HepG2 (cell line): ENCODE results near the gene GALNT9. TPM values are rescaled to one million over a fixed set of nuclear protein-coding genes. Genes with fewer than 3 reads are reported as not detected.

Source experiments
- ATAC-seq: fragments of 200-7000 bp; cut with Tn5 transposase; 3 replicates; pipeline ENCODE4 v1.9.1; 2020; ENCODE audit warnings: mild to moderate bottlenecking, moderate library complexity
- BruUV-seq: library from RNA; stranded (reverse); fragments of 400-500 nt; replicated peaks from 2 replicates; lab custom pipeline; 2021; lab: Mats Ljungman, UMichigan
- CTCF ChIA-PET: fragments of 300-600 bp; formaldehyde crosslinking; extraction: SDS; loops from one replicate; lab custom pipeline; 2021; ENCODE audit warnings: low total read pairs, inconsistent platforms, low intra/inter-chr PET ratio; lab: Yijun Ruan, JAX
- POLR2A ChIA-PET: fragments of 350-600 bp; sonication (Branson Sonifier 250); formaldehyde crosslinking; loops from one replicate; lab custom pipeline; 2020; ENCODE audit warnings: antibody characterized with exemption, inconsistent platforms; lab: Yijun Ruan, JAX
- DNase-seq: peaks from one replicate; pipeline ENCODE4 v3.0.0-alpha.2; 2015; ENCODE audit warnings: low spot score
- FAIRE-seq: peaks from 3 replicates; lab custom pipeline; 2011; peaks lifted over from hg19 to GRCh38; lab: Jason Lieb, UNC
- H2AFZ ChIP-seq: one replicate; pipeline ENCODE4 v1.6.1; 2011; ENCODE audit warnings: low read length, inconsistent platforms
- H3K27ac ChIP-seq: fragments of 300-600 bp; 3 replicates; pipeline ENCODE4 v1.8.0; 2011; ENCODE audit warnings: mixed run types, mild to moderate bottlenecking, mixed read lengths, low read length, inconsistent platforms; ENCODE audit not compliant: insufficient read depth; ENCODE audit errors: extremely low read length
- H3K27me3 ChIP-seq, 2 experiments: fragments of 200-600 bp in 1 of 2; 2 replicates in 1 of 2; 3 replicates in 1 of 2; pipeline versions ENCODE4 v1.6.0 to v1.8.0; 2011; ENCODE audit warnings: low read length in 2 of 2, mild to moderate bottlenecking in 2 of 2, moderate library complexity in 2 of 2, inconsistent platforms in 1 of 2; ENCODE audit not compliant: insufficient read depth in 2 of 2, control insufficient read depth in 1 of 2
- H3K36me3 ChIP-seq, 2 experiments: fragments of 200-600 bp in 1 of 2; replicated peaks in 1 of 2; 2 replicates in 1 of 2; 3 replicates in 1 of 2; pipeline versions ENCODE4 v1.5.1 to v1.8.0; 2011; ENCODE audit warnings: low read length in 2 of 2, inconsistent platforms in 1 of 2; ENCODE audit not compliant: insufficient read depth in 2 of 2, control insufficient read depth in 1 of 2
- H3K4me1 ChIP-seq: 2 replicates; pipeline ENCODE4 v1.5.1; 2012; ENCODE audit warnings: low read length, inconsistent platforms; ENCODE audit not compliant: insufficient read depth
- H3K4me2 ChIP-seq: 2 replicates; pipeline ENCODE4 v1.6.0; 2011; ENCODE audit warnings: low read depth, low read length, inconsistent platforms
- H3K4me3 ChIP-seq, 3 experiments: fragments of 200-600 bp in 1 of 3; sonication (generic), shearing (Covaris generic) in 1 of 3; replicated peaks in 1 of 3; 2 replicates each; pipeline ENCODE4 v1.5.1; 2011 to 2016; ENCODE audit warnings: low read length in 3 of 3, inconsistent platforms in 2 of 3, low read depth in 2 of 3, mild to moderate bottlenecking in 2 of 3, control low read depth in 1 of 3, mixed read lengths in 1 of 3; ENCODE audit not compliant: insufficient read depth in 1 of 3
- H3K79me2 ChIP-seq: one replicate; pipeline ENCODE4 v1.6.1; 2011; ENCODE audit warnings: low read length, inconsistent platforms; ENCODE audit not compliant: insufficient read depth
- H3K9ac ChIP-seq: 2 replicates; pipeline ENCODE4 v1.6.0; 2011; ENCODE audit warnings: mild to moderate bottlenecking, low read depth, low read length, inconsistent platforms; ENCODE audit not compliant: insufficient read depth
- H3K9me3 ChIP-seq: 2 replicates; pipeline ENCODE4 v1.5.1; 2012; ENCODE audit warnings: mild to moderate bottlenecking, low read length
- H4K20me1 ChIP-seq: 2 replicates; pipeline ENCODE4 v1.6.0; 2011; ENCODE audit warnings: inconsistent platforms, mild to moderate bottlenecking, low read length, moderate library complexity; ENCODE audit not compliant: insufficient read depth
- ATF7 ChIP-seq, 2 experiments: fragments of 450-650 bp in 1 of 2; sonication (generic) in 1 of 2; formaldehyde crosslinking in 1 of 2; IDR thresholded peaks; 2 replicates each; pipeline versions ENCODE4 v1.4.0 to v1.6.1; 2016 to 2020; ENCODE audit warnings: antibody characterized with exemption in 1 of 2, mild to moderate bottlenecking in 1 of 2, missing genetic modification reagents in 1 of 2
- BRD4 ChIP-seq: sonication (generic); formaldehyde crosslinking; IDR thresholded peaks from 2 replicates; pipeline ENCODE4 v1.4.0; 2020; ENCODE audit warnings: missing genetic modification reagents
- FOXM1 ChIP-seq: sonication (generic); formaldehyde crosslinking; IDR thresholded peaks from 2 replicates; pipeline ENCODE4 v1.5.0; 2020; ENCODE audit warnings: missing genetic modification reagents
- RNF2 ChIP-seq: fragments of 450-650 bp; conservative IDR thresholded peaks from 2 replicates; pipeline ENCODE4 v1.6.1; 2016; ENCODE audit warnings: low read depth
- SIX4 ChIP-seq: sonication (generic); formaldehyde crosslinking; IDR thresholded peaks from 2 replicates; pipeline ENCODE4 v1.4.0; 2020; ENCODE audit warnings: missing genetic modification reagents
- SRSF4 ChIP-seq: fragments of 200-400 bp; formaldehyde crosslinking; IDR thresholded peaks from one replicate; pipeline ENCODE4 v1.6.1; 2018; ENCODE audit warnings: mild to moderate bottlenecking, low read depth, low read length, moderate library complexity; ENCODE audit not compliant: poor library complexity, severe bottlenecking
- ZNF253 ChIP-seq: sonication (generic); formaldehyde crosslinking; IDR thresholded peaks from 2 replicates; pipeline ENCODE4 v1.8.0; 2022; ENCODE audit warnings: mild to moderate bottlenecking, missing genetic modification reagents, borderline replicate concordance
- WGBS: methylation state at CpG from one replicate; pipeline ENCODE4 v1.1.6; 2017; ENCODE audit warnings: low lambda C conversion rate; 5-methylcytosine and 5-hydroxymethylcytosine counted together
- in situ Hi-C: cut with HindIII; loops from 2 replicates; pipeline ENCODE4 v1.10.0; 2017; ENCODE audit warnings: low pct_unique_long_range_greater_than_20kb; ENCODE audit not compliant: extremely low pct_ligation_motif_present
- intact Hi-C: fragments of 100-400 bp; cut with micrococcal nuclease; formaldehyde crosslinking; loops from one replicate; pipeline ENCODE4 v1.10.0; 2022; ENCODE audit not compliant: unreplicated experiment
- polyA plus RNA-seq, 8 experiments: library from polyadenylated mRNA; depleted of rRNA in 3 of 8; stranded (reverse) in 7 of 8; unstranded in 1 of 8; fragments of >200 nt; fragmentation: Illumina TruSeq in 4 of 8; extraction: Trizol in 4 of 8; gene quantifications; 2 replicates each; pipeline versions ENCODE4 v1.2.1 to v1.2.3, GENCODE V29; 2011 to 2016; ENCODE audit warnings: low read depth in 4 of 8, missing spikeins in 1 of 8, mixed read lengths in 1 of 8; ENCODE audit not compliant: insufficient read depth in 1 of 8
- total RNA-seq, 5 experiments: library from RNA; depleted of rRNA; stranded (reverse); fragments of >200 nt; fragmentation: Illumina TruSeq; extraction: Trizol; gene quantifications; 2 replicates each; pipeline ENCODE4 v1.2.3, GENCODE V29; 2016; ENCODE audit warnings: low read depth in 1 of 5

Gene GALNT9
- total and polyA plus RNA-seq, 2 of the 13 experiments (the other 11 are each of a cell fraction or from before 2014, with no cell fraction given), result 0.04 TPM; not detected in 1

GRCh38 chr12:132308853-132309595 lies 20.4 kb downstream of the GALNT9 start:
- Histone ChIP-seq H3K4me3 (no peak overlapping the region), H3K9me3 (peaks cover 10% of the 10 kb centered on the region; the same call in 1 of the 2 replicates), H2AFZ (no peak overlapping the region), H3K4me1 (no peaks in the 10 kb centered on the region), H3K27me3 (peaks cover 5 to 52% of the 10 kb centered on the region in 2 experiments; a peak in 4 of 5 replicates), H3K79me2 (no peaks in the 10 kb centered on the region), H3K4me2 (no peak overlapping the region), H3K36me3 (no peaks in the 10 kb centered on the region), H4K20me1 (no peaks in the 10 kb centered on the region)
- DNase-seq, result no peak
- WGBS, result 24% methylated on average over 18 of the region's 31 CpGs
- POLR2A ChIA-PET, result no interaction called here
- no peak for FAIRE-seq
- ATAC-seq, result no peak
- TF ChIP-seq SRSF4, result no peak
- no peak for TF ChIP-seq BRD4
- no peak for TF ChIP-seq RNF2
- TF ChIP-seq ATF7 (IDR thresholded peaks at IDR 0.05), result 0 out of 2 replicates have a peak, but pooled peaks have one; percentile 14
- TF ChIP-seq ATF7 (CRISPR knock-in tag; IDR thresholded peaks at IDR 0.05), result no peak
- TF ChIP-seq FOXM1, result no peak
- no peak for TF ChIP-seq SIX4 (CRISPR knock-in tag)
- no peak for TF ChIP-seq ZNF253 (CRISPR knock-in tag)
- TF ChIP-seq, all 625 proteins: peak for 1
- intact Hi-C loops (no loop called here), in situ Hi-C loops (no loop called here)
- H3K9ac ChIP-seq, result no peak overlapping the region
- H3K27ac ChIP-seq, result no peak overlapping the region
- BruUV-seq, result no TSS peak
- CTCF ChIA-PET, result no interaction called here
